Activated CD8-positive, alpha-beta memory T cell treated with anti-CD3 and anti-CD28 coated beads, Interleukin-2, amount 50 U/mL, for 4 hours (primary cell): ENCODE data around the gene HNRNPH3.
"Not testable (repeated sequence)": the region's sequence is repeated elsewhere in the genome, so short reads cannot be mapped to it uniquely, and the experiment has no call there.

Experiments
- DNase-seq: peaks from one replicate; pipeline ENCODE4 v3.0.0-alpha.2; 2020

The HNRNPH3 gene, protein sequence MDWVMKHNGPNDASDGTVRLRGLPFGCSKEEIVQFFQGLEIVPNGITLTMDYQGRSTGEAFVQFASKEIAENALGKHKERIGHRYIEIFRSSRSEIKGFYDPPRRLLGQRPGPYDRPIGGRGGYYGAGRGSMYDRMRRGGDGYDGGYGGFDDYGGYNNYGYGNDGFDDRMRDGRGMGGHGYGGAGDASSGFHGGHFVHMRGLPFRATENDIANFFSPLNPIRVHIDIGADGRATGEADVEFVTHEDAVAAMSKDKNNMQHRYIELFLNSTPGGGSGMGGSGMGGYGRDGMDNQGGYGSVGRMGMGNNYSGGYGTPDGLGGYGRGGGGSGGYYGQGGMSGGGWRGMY

DNA sequence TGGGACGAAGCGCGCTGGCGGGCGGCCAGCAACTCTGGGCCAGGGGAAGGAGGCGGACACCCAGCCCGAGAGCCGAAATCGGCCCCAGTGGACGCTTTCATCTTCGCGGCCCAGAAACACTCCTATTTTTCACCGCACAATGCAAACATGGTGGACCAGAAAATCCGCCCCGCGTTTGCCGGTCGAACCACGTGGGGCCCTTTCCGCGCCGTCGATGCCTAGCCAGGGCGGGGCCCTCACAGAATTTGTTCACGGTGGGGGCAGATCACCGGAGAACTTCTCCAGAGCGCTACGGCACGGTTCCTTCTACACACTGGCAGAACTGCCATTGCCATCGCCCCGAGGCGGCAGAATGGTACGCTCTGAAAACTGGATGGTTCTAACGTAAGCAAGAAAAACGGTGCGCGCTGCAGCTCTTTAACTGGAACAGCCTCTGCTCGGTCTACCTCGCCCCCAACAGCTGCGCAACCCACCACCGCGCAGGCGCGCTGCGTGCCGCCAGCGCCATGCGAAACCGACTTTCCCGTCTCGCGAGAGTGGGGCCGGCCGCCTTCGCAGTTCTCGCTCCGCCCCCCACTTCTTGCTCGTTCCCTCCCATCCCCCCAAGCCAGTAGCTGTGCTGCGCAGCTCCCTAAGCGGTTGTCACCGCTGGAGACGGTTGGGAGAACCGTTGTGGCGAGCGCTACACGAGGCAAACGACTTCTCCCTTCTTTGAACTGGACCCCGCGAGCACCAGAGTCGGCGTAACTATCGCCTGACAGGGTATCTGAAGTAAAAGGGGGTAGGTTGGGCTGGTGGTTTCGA lies at the start of gene HNRNPH3:
HNRNPH3 (plus strand) TSS at position 610 of the 804 bp plus-strand sequence. CDS start 5,158 bp downstream, outside the sequence.
- peak; percentile 99 for DNase-seq

DNA sequence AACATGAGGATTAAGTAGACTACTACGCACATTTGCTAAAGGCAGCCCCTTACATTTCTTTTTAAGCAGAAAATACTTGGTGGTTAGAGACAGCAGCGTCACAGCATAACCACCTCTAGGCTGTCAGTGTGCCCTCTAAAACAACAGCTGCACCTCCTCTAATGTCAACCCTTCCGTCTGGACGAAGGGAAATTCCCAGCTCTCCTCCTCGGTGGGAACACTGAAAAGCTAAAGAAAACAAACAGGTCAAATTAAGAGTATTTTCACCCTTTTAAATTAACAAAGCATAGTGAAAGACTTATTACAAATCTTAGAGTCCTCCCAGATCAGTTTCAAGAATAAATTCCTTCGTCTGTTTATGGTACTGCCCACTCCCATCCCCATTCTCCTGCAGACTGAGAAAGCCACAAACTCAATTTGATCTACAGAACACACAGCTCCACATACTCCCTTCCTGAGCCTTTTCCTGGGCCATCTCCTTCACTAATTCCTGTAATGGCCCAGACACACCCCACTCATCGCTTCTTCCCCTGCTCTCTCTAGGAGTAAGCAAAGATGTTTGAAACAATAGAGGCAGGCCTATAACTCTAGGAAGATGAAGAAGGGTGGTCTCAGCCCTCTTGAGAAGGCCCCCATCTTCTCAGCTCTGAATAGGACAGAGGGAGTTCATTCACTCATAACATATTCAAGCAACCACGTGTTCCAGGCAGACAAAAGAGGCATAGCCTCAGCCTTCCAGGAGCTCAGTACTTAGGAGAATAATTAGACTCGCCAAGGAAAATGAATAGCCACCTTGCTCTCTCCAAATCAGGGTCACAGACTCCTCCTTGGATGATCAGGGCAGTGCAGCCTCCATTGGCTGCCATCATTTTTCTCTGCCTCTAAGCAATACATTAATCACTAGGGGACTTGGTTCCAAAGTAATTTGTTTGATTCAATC lies 47.5 kb upstream of the HNRNPH3 start:
- no peak for DNase-seq

DNA sequence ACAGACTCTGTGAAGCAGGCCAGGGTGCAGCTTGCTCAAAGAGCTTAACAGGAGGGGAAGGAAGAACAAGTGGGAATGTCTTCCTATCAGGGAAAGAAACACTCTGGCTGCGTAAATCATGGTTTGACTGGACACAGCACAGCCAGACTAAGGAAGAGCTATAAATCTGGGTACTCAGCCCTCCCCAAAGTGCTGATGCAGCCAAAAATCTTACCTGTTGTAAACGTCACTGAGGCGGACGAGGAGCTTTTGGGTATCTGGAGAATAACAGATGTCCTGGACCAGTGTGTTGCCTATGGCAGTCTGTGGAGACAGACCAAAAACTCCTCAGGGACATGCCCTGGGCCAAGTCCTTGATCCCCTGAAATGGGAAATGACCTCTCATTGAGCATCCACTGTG lies 43.1 kb upstream of the HNRNPH3 start:
- no peak for DNase-seq

DNA sequence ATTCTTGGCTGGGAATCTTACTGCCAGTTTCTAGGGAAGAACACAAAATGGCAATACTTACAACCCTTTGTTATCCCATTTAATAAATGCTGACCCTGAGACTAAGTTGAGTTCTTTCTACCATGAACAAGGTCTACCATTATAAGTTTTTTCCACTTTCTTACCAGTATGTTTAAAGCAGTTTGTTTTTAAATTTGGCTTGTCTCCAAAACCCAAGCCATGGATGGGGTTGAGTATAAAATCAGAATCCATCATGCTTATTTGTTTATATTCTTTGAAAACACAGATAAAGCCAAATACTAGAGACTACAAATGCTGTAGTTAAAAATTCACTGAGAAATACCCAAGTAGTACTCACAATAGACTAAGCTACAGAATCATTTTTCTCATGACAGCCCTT lies 41.1 kb upstream of the HNRNPH3 start:
- no peak for DNase-seq

DNA sequence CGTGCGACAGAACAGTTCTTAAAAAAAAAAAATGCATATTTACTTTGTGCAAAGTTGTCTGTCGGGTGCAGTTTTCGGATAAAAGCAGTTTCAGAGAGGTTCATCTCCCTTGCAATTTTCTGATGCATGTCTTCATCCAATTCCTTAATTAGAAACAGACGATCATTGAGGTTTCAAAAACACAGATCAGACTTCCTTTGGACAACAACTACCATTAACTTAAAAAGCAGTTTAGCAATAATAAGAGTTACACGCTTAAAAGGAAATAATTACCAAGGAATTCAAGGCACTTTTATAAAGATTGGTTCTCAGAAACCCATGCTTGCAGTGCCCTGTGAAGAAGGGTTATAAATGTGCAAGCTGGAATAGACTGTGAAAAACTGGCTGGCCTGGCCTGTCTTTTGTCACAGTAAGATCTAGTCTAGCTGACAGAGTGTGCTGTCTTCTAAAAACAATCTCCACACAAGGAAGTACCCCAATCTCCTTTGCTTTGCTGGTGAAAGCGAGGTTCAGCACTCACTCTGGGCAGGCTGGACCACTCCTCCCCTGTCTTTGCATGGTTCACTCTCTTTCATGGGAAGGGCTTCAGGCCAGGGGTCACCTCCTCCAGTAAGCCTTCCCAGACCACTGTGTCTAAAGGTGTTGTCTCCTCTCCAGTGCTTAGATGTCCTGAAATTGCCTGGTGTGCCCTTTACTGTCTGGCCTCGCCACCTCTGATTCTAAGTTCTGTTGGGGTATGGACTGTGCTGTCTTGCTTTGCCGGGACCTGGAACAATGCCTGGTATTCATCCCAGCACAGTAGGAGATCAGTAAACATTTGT lies 34.8 kb upstream of the HNRNPH3 start:
- no peak for DNase-seq

DNA sequence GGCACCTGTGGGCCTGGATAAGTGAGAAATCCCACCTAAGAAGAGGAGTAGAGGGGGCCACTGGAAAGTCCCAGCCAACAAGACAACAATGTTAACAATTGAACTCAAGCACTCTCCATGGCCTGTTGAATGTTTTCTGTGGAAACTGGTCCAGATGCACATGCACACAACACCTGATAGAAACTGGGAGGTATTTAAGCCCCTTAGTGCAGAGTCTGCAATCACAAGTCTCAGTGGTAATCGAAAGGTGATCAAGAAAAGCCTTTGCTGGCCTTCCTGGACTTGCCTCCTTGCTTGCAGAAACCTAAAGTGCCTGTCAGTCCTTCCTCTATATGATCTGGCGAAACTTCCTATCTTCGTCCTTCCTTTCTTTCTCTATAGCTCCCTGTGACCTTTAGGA lies 30.6 kb upstream of the HNRNPH3 start:
- no peak for DNase-seq

DNA sequence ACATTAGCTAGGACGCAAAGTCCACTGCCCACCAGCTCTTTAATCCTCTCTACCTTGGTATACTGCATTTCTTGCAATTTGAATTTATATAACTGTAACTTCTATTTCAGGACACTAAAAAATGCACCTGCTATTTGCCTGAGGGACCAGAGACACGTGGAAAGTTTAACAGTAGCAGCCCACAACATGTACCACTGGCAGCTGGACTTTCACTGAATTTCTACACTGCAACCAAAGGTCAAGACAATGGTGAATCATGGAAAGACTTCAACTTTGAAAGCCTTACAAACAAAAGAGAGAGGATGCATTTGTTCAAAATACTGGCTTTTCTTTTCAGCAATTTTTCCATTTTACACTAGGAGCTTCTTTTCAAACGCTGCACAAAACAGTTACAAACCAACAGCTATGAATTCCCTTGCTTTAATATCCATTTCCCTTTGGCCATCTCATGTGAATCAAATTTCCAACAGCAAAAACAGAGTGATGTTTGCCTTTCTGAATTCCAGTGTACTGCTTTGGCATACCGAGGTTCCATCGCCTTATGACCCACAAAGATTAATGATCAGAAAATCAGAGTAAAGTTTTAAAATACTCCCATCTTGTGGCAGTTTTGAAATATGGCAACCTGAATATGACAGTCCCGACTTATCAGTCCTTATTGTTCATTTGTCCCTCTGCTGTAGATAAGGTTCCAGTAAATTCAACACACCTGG lies 29.9 kb upstream of the HNRNPH3 start:
- DNase-seq = no peak

DNA sequence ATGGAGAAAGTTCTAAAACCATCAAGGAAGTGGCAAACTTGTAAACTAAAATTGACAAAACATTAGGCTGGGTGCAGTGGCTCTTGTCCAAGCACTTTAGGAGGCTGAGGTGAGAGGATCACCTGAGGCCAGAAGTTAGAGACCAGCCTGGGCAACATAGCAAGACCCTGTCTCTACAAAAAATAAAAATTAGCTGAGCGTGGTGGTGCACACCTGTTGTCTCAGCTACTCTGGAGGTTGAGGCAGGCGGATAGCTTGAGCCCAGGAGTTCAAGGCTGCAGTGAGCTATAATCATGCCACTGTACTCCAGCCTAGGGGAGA lies 29.4 kb upstream of the HNRNPH3 start:
- DNase-seq = no peak

DNA sequence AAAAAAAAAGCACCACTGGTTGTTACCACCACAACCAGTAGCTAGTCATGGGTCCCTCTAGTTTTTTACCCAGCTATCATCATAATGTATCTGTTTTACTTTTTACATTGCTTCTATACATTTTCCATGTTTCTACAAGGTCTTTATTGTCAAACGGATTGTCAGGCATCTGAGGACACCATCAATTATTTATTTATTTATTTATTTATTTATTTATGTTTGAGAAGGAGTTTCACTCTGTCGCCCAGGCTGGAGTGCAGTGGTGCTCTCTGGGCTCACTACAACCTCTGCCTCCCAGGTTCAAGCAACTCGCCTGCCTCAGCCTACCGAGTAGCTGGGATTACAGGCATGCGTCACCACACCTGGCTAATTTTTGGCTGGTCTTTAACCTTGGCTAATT lies 29.0 kb upstream of the HNRNPH3 start:
- no peak for DNase-seq

DNA sequence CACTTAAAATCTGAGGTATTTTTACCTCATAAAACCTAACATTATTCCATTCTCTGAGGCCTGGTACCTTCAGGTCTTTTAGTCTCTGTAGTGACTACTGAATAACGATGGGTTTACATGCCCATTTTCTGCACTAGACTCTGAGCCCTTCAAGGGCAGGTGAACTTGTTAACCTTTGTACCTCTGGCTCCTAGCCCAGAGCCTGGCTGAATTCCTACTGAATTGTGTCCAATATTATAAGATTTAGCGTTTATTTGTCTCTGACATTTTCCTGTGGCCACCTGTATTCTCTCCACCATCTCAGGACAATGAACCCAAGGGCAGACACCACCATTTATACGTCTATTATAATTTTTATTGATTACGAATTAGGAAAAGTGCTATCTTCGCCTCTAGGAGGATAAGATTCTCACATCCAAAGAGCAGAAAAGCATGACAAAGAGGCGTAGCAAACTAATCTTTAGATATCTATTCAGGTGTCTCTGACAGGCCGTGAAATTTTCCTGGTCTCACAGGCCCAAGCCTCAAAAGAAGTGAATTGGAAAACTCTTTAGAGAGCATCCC lies 27.9 kb upstream of the HNRNPH3 start:
- DNase-seq = no peak

DNA sequence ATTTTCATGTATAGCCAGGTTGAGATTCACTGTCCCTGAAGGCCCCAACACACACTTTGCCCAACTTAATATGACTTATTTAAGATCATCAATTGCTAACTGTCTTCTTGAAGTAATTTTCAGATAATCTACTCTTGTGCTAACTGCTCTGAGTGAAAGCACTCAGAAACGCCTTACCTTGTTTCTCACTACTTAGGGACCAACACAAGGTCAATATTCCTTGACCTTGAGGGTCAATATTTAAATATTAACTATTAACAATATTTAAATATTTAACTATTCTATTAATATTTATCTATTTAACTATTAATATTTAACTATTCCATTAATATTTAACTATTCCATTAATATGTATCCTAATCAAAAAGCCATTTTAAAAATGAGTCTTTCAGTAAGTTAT lies 26.0 kb upstream of the HNRNPH3 start:
- DNase-seq = no peak

DNA sequence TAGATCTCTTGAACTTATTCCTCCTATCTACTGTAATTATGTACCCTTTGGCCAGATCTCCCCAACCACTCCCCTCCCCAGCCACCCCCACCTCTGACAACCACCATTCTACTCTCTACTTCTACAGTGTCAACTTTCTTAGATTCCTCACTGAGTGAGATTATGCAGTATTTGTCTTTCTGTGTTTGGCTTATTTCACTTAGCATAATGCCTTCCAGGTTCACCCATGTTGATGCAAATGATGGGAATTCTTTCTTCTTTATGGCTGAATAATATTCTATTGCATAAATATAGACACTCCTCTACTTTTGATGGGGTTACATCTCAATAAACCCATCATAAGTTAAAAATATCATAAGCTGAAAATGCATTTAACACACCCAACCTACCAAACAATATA lies 21.3 kb upstream of the HNRNPH3 start:
- no peak for DNase-seq

DNA sequence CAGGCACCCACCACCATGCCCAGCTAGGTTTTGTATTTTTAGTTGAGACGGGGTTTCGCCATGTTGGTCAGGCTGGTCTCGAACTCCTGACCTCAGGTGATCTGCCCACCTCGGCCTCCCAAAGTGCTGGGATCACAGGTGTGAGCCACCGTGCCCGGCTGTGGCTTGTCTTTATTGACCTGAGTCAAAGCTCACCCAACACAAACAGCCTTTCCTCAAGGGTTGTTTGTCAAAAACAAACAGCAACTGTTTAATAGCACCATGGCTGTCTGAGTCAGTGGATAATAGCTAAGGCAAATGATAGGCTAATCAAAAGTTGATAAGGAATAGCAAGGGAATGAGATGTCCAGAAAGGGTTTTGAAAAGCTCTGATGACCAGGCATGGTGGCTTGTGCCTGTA lies 16.9 kb upstream of the HNRNPH3 start:
- DNase-seq = not testable (repeated sequence)

DNA sequence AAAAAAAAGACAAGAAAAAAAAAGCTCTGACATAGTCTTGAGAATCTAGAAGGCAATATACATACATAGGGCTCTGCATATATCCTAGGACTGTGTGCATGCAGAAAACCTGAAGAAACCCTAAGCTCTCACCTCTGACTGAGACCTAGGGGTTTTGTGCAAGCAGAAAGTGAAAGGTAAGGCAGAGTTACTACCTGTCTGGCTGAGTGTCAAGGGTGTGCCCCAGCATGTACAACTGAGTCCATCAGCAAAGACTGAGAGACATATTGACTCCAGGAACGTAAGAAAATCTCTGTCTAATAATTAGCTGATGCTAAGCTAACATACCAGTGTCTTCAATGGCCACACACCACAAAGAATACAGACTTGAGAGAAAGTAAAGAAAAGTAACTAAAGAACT lies 16.3 kb upstream of the HNRNPH3 start:
- no peak for DNase-seq

DNA sequence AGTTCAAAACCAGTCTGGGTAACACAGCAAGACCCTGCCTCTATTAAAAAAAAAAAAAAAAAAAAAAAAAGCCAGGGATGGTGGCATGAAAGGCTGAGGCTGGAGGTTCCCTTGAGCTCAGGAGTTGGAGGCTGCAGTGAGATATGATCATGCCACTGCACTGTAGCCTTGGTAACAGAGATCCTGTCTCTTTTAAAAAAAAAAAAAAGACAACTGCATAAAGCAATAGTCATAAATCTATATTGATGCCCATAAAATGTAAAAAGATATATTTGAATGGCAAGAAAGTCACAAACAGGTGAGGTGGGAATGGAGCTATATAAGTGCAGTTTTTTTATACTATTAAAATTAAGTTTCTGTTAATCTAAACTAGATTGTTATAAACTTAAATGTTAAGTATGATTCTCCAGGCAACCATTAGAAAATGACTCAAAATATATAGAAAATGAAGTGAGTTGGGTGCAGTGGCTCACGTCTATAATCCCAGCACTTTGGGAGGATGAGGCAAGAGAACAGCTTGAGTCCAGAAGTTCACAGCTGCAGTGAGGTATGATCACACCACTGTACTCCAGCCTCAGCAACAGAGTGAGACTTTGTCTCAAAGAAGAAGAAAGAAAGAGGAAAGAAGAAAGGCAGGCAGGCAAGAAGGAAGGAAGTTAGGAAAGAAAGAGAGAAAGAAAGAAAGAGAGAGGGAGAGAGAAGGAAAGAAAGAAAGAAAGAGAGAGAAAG lies 13.4 kb upstream of the HNRNPH3 start:
- DNase-seq = no peak

DNA sequence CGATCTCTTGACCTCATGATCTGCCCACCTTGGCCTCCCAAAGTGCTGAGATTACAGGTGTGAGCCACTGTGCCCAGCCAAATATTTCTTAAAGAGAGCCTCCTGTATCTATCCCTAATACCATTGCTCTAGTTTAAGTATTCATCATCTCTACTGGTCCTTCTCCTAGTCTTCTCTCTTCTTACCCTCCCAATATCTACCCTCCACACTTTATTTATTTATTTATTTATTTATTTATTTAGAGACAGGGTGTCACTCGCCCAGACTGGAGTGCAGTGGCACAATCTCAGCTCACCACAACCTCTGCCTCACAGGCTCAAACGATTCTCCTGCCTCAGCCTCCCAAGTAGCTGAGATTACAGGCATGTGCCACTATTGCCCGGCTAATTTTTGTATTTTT lies 7.5 kb upstream of the HNRNPH3 start:
- not testable (repeated sequence) for DNase-seq

DNA sequence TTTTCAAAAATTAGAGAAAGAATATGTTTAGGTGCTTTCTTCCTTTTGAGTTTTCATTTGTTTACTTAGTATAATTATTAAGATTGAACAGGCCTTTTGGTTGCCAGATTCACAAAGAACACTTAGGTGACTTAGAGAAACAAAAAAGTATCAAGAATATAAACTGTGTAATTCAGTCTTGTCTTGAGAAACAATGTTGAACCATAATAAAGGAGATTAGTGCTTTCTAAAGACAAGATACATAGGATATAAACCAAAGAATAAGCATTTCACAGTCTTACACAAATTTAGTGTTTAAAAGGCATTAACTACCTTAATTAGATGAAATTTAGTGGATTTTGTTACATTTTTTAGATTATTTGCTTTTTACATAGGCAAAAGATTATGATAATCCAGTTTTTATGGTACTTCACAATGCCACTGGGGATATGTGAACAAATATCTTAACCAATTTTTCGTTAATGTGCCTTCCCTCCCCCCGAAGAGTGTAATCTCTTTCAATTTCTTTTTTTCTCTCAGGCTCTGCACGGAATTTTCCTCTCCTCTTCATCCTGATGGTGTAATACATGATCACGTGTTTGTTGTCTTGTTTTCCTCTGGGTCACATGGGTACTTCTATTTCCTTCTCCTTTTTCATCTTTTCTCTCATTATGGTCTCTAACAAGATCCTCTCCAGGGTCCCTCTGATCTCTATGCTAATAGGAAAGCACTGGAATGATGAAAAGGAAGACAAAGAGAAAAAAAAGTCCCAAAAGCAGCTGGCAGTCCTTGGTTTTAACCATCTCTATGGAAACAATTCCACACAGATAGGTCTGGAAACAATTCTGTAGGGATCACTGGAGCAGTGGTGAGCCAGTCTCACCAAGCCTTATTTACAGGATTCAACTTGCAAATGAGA lies 3.7 kb upstream of the HNRNPH3 start:
- no peak for DNase-seq

DNA sequence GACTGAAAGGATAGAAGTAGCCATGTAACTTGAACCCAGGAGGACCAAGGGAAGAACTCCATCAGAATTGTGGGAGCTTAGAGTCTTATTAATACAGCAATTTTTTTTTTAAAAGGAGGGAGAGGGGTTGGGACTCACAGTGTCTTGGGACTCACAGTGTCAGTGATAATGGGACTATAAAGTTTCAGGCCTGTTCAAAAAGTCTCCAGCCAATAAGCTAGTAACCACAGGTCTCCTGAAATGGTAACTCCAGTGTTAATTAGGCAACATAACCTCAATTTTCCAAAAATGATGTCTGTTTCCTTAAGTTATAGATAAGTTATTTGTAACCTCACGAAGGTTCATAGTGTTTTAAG lies 2.4 kb upstream of the HNRNPH3 start:
- DNase-seq = no peak

DNA sequence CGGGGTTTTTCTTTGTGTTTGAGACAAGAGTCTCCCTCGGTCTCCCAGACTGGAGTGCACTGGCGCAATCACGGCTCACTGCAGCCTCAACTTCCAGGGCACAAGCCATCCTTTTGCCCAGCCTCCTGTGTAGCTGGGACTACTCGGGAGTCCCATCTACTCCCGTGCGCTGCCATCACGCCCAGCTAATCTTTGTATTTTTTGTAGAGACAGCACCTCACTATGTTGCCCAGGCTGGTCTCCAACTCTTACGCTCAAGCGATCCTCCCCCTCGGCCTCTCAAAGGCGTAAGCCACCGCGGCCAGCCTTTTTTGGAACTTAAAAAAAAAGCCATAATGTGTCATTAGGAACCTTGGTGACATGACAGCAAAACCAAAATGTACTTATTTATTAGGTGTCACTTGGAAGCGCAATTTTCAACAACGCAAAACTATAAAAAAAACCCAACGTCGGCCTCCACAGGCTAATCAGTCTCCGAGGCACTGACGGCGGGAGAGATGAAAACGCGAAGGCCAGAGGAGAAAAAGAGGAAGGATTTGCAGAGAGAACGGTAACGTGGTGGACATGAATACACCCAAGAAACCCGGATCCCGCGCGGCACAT lies 911 bp upstream of the HNRNPH3 start:
- DNase-seq = peak; percentile 19
